HG02852 (cell line): ENCODE results near the gene CSMD2.

Experiments used
- ATAC-seq: cut with Tn5 transposase; IDR thresholded peaks from one replicate; pipeline ENCODE4 v1.9.1; 2021; ENCODE audit warnings: mild to moderate bottlenecking, moderate library complexity; ENCODE audit not compliant: unreplicated experiment

The CSMD2 gene

DNA sequence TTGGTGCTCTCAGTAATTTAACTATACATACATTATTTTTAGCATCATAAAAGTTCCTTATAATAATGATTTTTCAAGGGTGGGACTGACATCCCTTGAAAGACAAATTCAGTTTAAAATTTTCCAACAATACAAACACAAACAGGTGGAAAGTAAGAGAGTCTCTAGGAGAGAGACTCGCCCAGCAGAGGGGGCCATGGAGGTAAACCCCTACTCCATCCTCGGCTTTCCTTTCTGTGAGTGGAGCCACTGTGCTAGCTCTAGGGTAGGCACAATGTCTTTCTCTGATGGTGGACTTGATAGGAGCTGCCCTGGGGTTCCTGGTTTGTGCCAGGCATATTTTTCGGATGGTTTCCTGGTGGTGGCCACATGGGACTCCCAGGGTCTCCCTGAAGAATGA is 8.3 kb downstream of the CSMD2 start:
- ATAC-seq, result no peak

DNA sequence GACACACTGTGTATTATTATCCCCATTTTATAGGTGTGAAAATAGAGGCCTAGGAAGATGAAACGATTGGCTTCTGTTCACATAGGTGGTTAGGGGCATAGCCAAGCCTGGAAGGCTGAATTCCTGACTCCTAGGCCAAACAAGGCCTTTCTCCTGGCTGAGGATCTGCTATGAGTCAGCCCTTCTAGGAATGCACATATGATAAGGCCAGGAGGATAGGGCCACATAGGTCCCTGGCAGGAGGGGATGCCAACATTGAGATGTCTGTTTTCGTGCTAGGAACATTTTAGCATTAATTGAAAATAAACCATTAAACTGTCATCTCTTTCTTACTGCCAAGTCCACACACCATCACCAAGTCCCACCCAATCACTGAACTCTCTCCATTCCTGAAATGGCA is 9.2 kb downstream of the CSMD2 start:
- no peak for ATAC-seq

DNA sequence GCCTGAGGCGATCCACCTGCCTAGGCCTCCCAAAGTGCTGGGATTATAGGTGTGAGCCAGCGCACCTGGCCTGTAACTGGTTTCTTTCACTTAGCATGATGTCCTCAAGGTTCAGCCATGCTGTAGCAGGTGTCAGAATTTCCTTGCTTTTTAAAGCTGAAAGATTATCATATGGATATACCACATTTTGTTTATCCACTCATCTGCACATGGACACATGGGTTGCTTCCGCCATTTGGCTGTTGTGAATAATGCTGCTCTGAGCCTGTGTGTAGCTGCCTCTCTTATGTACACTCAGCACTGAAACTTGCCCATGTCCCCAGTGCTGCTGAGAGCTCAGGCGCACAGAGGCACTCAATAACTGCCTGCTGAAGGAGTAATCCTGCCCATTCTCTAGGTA is 11.8 kb downstream of the CSMD2 start:
- no peak for ATAC-seq

DNA sequence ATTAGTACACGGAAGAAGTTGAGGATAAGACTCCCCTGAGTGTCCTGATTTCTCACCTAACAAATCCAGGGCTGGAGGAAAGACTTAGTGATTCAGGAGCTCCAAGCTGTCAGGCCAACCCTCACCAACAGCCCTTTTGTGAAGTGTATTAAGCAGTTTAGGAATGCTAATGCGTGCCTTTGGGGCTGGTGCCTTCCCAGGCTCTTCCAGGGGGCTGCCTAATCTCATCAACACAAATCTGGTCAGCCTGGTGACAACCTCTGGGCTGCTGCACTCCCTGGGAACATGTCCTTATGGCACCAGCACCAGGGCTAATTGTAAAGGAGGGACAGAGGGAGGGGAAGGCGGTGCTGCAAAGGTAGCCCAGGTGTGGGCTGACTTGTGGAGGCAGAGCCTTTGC is 15.5 kb downstream of the CSMD2 start:
- ATAC-seq, result no peak

DNA sequence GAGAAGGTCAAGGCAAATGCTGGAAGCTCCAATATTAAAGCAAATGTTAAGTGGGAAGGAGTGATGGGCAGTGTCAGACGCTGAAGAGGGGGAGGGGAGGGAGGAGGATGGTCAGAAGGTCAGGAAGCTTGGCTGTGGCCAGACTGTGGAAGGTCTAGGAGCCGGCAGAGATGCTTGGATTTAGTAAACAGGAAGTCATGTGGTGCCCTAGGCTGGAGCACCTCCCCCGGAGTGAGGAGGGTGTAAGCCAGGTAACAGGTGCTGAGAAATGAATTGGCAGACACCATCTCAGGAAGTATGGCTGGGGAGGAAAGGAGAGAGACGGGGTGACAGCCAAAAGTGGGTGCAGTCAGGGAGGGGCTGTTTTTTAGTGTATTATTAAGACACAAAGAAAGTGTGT is 17.7 kb downstream of the CSMD2 start:
- ATAC-seq, result no peak

DNA sequence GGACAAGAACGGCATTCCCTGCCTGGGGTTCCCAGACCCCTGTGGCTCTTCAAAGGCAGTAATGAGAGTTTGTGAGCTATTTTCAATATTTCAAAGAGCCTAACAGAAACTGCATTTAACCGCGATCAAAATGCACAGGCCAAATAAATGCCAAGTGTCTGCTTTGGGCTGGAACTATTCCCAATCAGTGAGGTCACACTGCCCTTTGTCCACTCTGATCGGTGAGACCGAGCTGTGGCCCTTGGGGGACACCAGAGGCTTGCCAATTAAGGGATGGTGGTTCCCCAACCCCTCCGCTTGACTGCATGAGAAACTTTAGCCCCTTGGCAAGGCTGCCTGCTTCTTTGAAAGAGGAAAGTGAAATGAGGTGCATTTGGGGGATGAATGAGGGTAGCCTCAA is 20.3 kb downstream of the CSMD2 start:
- ATAC-seq, result no peak

DNA sequence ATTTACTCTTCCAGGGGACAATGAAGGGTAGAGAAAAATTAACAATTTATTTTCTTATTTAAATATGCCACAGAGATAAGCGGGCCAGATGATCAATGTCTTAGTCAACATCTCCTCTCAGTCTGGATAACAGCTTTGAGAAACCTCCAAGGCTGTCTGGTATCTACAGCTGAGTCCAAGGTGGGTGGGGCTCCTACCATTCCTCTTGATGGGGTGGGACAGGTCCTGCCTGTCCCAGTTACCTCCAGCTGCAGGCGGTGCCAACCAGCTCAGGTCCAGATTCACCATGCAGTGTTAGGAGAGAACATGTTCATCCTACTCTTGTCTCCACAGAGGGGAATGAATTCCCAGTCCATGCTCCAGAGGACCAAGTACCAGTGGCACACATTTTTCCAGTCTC is 21.1 kb downstream of the CSMD2 start:
- no peak for ATAC-seq

DNA sequence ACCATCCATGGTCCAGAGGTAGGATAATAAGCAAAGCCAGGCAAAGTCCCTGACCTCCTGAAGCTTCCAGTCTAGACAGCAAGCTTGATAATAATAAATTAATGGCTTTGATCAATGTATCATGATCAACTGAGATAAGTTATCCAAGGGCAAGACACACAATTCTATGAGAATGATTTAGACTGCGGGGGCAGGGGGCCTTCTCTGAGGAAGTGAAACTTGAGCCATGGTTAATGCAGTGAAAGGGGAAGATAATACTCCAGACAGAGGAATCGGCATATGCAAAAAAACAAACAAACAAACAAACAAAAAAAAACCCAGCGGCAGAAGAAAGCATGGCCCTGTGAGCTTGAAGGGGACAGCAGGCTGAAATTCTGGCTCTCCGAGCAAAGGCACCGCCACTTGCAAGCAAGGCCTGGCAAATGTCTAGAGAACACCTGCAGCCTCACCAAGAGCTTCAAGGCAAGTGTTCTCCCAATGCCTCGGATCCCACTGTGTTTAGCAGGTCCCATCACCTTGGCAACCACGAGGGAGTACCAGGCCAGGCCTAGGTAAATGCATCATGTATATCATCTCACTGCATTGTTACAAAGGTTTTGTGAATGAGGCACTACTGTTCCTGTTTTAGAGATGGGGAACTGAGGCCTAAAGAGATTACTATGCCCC is 24.9 kb downstream of the CSMD2 start:
- ATAC-seq, result no peak

DNA sequence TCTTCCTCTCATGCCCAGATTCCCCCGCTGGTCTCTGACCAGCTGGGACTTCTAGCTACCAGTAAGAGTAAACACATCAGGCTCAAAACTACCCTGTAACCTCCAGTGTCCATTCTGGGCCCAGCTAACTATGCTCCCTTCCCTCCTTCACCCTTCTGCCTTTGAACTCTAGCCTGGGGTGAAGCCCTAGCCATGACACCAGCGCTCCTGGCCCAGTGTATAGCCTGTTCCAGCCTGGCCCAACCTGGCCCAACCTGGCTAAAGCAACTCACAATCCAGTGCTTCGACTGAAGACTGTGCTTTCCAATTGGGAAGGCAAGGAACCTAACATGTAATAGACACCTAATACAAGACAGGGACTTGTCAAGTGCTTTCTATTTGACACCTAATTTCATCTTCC is 27.6 kb downstream of the CSMD2 start:
- no peak for ATAC-seq

DNA sequence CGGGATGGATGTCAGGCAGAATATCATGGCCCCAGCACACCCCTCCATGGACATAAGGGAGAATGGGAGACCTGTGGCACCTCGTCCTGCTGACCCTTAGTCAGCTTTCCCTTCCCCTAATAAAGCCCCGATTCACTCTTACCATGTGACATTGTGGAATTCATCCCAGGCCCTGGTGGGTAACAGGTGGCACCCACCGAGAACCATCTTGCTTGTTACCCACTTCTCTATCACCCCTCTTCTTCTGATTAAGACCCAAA is 32.9 kb downstream of the CSMD2 start:
- ATAC-seq, result no peak

DNA sequence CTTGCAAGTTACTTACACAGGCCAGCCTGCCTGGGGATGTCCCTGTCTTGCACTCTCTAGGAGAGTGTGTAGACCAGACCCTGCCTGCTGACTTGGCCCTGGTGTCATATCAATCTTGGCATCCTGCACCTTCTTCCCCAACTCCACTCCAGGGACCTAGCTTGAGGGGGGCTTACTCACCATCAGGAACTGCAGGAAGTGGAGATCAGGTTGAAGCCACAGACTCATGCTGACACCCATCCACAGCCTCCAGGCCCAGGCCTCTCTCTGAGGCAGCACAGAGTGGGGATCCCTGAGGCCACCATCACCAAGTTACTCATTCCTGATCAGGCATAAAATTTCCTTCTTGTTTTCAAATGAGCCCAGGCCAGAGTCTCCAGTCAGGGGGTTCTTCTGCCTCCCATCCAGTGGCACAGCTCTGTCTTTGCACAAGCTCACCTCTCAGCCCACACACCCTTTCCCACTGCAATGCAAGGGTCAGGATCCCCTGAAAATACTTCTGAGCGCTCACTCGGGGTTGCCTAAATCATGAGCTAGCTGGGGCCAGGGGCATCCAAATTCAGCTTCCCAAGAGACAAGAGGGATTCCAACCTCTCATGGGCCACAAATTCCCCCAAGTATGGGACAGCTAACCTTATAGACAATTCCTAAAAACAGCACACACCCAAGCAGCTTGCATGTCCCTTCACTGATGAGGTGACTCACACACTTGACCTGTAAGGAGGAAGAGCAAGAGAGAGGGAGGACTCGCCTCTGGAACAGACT is 33.5 kb downstream of the CSMD2 start:
- ATAC-seq, result no peak

DNA sequence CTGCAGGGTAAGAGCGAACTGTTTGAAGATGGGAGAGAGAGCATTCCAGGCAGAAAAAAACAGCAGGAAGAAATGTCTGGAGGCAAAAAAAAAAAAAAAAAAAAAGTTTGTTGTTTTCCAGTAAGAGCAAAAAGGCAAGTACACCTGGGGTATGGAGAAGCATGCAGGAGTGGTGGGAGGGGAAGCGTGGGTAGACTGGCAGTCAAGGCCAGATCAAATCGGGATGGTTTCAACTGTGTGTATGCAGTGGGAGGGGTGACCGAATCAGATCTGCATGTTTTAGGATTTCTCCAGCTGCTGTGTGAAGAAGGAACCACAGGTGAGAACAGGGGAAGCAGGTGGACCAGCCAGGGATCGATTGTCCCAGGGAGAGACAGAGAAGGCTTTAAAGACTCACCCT is 34.7 kb downstream of the CSMD2 start:
- ATAC-seq, result no peak

DNA sequence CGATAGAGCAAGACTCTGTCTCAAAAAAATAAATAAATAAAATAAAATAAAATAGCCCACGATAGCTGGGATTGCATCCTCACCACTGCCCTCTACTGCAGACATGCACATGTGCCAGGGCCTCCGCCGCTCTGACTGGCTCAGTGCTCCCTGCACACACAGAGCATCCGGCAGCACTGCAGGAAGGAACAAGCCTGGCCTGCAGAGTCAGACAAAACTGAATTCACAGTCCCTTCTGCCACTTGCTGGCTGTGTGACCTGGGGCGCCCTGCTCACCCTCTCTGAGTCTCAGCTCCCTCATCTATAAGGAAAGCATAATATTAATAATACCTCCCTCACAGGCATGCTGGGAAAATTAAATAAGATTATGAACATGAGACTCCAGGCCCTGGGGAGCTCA is 35.4 kb downstream of the CSMD2 start:
- ATAC-seq, result no peak

DNA sequence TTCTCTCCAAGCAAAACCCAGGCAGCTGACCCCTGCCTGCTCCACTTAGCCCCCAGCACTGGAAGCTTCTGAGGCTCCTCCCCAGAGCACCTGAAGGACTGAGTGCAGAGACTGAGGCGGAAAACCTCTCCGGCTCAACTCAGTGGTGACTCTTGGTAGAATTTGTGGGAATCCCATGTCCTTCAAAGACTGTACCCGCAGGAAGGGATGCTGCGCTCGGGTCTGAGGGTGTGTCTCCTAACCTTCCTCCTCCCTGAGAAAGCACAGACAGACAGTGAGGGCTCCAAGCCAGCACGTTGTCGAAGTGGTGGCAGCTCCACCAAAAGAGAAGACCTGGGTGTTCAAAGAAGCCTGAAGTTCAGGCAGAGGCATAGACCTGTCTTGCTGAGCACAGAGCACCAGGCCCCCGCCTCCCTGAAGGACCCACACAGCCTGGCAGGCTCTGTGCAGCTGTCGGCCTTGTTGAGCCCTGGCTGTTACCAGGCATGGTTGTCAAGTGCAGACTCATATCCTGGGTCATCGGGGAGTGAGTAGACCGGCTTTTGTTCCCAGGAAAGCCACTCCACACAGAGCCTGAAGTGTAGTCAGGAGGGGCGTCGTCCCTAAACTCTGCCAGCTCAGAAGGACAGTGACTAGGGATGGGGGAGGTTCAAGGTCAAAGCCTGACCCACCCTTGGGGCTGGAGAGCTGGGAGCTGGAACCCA is 36.7 kb downstream of the CSMD2 start:
- no peak for ATAC-seq

DNA sequence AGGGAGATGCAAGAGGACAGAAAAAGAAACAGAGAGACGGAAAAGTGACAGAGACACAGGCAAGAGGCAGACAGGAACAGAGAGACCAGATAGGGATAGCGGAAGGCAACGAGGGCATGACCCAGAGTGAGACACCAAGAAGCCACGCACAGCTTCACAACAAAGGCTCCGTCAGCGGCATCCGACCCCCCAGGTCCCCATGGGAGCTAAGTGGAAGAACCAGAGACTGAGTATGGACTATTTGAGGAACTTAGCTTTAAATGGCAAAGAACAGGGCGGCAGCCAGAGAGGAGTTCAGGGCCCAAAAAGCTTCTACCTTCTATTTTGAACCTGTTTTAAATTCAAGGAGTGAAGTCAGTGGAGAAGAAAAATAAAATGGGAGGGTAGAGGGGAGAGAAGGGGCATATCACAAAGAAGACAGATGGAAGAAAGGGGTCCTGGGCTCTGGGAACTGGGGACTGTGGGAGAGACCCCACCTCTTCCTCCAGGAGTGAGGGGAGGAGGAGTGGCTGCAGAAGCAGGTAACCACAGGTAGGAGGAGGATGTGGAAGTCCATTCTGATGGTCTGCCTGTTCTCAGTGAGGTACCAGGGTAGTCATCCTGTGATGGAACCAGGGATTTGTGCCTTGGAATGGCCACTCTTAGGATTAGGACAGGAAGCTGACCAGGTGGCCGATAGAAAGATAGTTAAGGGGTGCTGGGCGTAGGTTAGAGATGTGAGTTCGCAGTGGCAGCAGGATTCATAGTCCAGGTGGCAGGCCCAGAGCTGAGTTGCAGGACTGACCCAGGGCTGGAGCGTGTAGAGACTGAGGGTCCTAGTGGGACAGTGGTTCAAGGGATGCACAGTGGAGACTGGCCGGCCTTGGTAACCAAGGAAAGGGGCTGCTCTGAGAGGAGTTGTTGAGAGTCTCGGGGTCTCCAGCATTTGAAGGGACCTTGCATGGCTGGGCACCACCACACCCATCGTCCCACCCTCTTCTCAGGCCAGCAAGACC is 37.7 kb downstream of the CSMD2 start:
- ATAC-seq, result no peak

DNA sequence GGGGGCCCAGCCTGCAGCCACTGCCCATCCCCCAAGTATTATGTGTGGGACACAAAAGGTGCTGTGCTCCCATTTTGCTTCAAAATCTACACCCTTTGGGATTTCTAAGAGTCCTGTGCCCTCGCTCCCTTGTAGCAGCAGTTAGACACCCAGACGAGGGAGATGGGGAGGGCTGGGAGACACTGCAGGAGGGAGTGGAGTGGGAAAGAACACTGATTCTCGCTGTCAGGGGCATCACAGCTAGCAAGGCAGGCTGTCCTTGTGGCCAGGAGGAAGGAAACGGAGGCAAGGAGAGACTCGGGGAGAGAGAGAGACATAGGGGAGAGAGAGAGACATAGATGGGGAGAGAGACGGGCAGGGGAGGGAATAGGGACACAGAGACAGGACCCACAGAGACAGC is 38.5 kb downstream of the CSMD2 start:
- ATAC-seq, result no peak

DNA sequence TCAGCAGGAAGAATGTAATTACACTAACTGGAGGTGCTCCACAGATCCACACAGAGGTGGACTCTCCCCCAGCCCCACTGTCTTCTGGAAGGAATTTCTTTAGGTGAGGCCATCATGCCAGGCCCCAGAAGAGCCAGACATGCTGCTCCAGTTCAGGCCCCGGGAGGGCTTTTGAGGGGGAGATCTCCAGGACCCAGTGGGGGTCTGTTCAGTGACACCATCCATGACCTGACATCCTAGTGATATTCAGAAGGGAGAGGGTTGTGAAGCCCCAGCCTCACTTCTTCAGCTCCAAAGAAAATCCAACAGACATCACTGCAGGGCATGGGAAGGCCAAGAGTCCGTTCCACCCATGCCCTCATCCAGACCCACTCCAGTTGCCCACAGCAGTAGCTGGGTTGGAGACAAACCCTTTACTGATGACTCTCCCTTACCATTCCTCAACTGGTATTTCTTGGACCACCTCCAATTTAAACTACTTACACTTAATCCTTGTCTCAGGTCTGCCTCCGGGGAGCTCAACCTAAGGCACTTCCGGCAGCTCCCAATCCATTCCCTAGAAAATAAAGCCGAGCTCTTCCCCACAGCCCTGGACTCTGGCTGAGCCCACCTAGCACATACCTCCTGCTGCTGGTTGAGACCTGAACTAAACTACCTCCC is 39.2 kb downstream of the CSMD2 start:
- ATAC-seq, result no peak

DNA sequence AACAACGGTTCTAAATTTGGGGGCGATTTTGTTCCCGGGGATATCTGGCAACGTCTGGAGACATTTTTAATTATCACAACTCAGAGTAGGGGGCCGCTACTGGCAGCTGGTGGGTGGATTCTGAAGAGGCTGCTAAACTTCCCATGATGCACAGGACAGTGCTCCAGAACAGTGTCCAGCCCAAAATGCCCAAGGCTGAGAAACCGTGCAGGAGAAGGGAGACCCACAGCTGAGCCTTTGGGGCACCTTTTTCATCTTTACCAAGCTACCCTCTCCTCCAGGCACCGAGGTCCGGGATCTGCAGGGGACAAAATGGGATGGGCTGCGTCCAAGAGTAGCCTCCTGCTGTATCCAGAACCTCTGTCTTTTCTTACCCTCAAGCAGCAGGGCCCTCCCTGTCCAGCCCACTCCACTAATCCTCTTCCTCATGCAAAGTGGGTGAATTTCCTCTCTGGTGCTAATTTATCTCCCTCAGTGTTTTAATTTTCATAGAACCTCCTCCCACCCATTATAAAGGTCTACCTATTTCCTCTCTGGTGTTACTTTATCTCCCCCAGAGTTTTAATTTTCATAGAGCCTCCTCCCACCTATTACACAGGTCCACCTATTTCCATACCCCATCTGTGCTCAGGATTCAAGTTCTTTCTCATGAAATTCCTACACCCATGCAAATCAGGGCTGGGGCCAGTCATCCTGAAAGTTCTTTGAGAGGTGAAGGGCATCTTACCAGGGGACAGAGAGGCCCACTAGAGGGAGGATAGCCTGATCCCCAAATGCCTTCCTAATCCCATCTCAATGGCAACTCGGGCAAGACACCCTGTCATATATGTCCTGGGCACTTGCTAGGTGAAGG is 42.7 kb downstream of the CSMD2 start:
- ATAC-seq, result no peak

DNA sequence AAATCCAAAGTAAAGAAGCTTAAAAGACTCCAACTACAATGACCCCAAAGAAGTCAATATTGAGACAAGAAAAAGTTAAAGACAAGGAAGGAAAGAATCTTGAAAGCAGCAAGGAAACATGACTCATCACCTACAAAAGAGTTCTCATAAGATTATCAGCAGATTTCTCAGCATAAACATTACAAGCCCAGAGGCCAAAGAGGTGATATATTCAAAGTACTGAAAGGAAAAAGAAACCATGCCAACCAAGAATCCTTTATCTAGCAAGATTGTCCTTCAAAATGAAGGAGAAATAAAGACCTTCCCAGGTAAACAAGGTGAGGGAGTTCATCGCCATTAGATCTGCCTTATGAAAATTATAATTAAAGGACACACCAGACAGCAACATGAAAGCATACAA is 49.8 kb downstream of the CSMD2 start:
- ATAC-seq, result no peak

DNA sequence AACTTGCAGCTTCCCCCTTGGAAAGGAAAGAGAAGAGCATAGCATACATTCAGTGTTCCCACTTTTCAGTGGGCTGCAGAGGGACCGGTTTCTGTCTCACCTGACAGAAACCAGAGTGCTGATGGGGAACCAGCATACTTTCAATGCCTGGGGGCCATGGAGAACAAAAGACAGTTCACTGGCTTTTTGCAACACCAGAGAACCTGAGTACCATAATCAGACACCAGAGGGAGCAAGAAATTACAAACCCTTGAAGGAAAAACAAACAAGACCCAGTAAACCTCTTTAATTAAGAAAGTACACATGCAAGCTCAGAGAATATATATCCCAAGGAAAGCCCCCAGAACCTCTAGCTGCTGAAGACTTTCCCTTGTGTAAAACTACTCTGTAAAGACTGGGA is 51.1 kb downstream of the CSMD2 start:
- no peak for ATAC-seq
